GM23338 (cell line): ENCODE results near the gene RFC3. TPM values are rescaled to one million over a fixed set of nuclear protein-coding genes. Genes with fewer than 3 reads are reported as not detected.
"Not testable (repeated sequence)": the region's sequence is repeated elsewhere in the genome, so short reads cannot be mapped to it uniquely, and the experiment has no call there.

ENCODE experiments used
- ATAC-seq: fragments of 200-7000 bp; cut with Tn5 transposase; 3 replicates; pipeline ENCODE4 v1.9.1; 2020
- DNase-seq: peaks from one replicate; pipeline ENCODE4 v3.0.0-alpha.2; 2015; ENCODE audit warnings: low spot score
- H2AFZ ChIP-seq: fragments of 200-600 bp; sonication (generic); 2 replicates; pipeline ENCODE4 v1.8.0; 2016; ENCODE audit warnings: antibody characterized with exemption, mild to moderate bottlenecking, moderate library complexity
- H3F3A ChIP-seq: fragments of 200-600 bp; sonication (generic); replicated peaks from 2 replicates; pipeline ENCODE4 v1.8.0; 2017; ENCODE audit warnings: antibody characterized with exemption, mixed run types, low read depth
- H3K27ac ChIP-seq: fragments of 200-600 bp; sonication (generic); 2 replicates; pipeline ENCODE4 v1.6.1; 2016; ENCODE audit warnings: low read depth
- H3K27me3 ChIP-seq: fragments of 200-600 bp; sonication (generic); 2 replicates; pipeline ENCODE4 v1.8.0; 2016; ENCODE audit warnings: mild to moderate bottlenecking, mixed run types, moderate library complexity; ENCODE audit not compliant: insufficient read depth
- H3K36me3 ChIP-seq: fragments of 200-600 bp; sonication (generic); 2 replicates; pipeline ENCODE4 v1.8.0; 2016; ENCODE audit warnings: mild to moderate bottlenecking; ENCODE audit not compliant: insufficient read depth
- H3K4me1 ChIP-seq: fragments of 200-600 bp; sonication (generic); 2 replicates; pipeline ENCODE4 v1.8.0; 2016; ENCODE audit warnings: mild to moderate bottlenecking, moderate library complexity; ENCODE audit not compliant: insufficient read depth
- H3K4me2 ChIP-seq: fragments of 200-600 bp; sonication (generic); 2 replicates; pipeline ENCODE4 v1.7.1; 2017; ENCODE audit warnings: mixed run types
- H3K4me3 ChIP-seq: fragments of 200-600 bp; sonication (generic); 2 replicates; pipeline ENCODE4 v1.6.1; 2016; ENCODE audit warnings: mixed run types
- H3K79me2 ChIP-seq: fragments of 200-600 bp; sonication (generic); replicated peaks from 2 replicates; pipeline ENCODE4 v1.8.0; 2017; ENCODE audit warnings: mild to moderate bottlenecking; ENCODE audit not compliant: insufficient read depth
- H3K9me2 ChIP-seq: fragments of 200-600 bp; sonication (generic); 2 replicates; pipeline ENCODE4 v1.8.0; 2017; ENCODE audit not compliant: insufficient read depth
- H4K20me1 ChIP-seq: fragments of 200-600 bp; sonication (generic); replicated peaks from 2 replicates; pipeline ENCODE4 v1.8.0; 2017; ENCODE audit warnings: mild to moderate bottlenecking; ENCODE audit not compliant: insufficient read depth
- H3K27ac Mint-ChIP-seq: 2 replicates; pipeline ENCODE4 v1.8.0; 2020; ENCODE audit warnings: inconsistent platforms, mild to moderate bottlenecking, moderate library complexity, mixed read lengths
- H3K27me3 Mint-ChIP-seq: 3 replicates; pipeline ENCODE4 v1.8.0; 2022; ENCODE audit warnings: low read depth, mild to moderate bottlenecking, moderate library complexity, mixed read lengths, inconsistent platforms; ENCODE audit not compliant: insufficient read depth, poor library complexity
- H3K36me3 Mint-ChIP-seq: 3 replicates; pipeline ENCODE4 v1.8.0; 2021; ENCODE audit warnings: low read depth, mild to moderate bottlenecking, inconsistent platforms, moderate library complexity, mixed read lengths
- H3K4me1 Mint-ChIP-seq: 3 replicates; pipeline ENCODE4 v1.8.0; 2020; ENCODE audit warnings: mild to moderate bottlenecking, inconsistent platforms, mixed read lengths
- H3K4me3 Mint-ChIP-seq: 3 replicates; pipeline ENCODE4 v1.8.0; 2021; ENCODE audit warnings: moderate library complexity, mild to moderate bottlenecking, inconsistent platforms, mixed read lengths
- H3K9me3 Mint-ChIP-seq: 3 replicates; pipeline ENCODE4 v1.8.0; 2020; ENCODE audit warnings: moderate library complexity, mild to moderate bottlenecking, inconsistent platforms, mixed read lengths
- CREB1 ChIP-seq: fragments of 250-450 bp; sonication (Bioruptor Pico); IDR thresholded peaks from 2 replicates; pipeline ENCODE4 v1.5.0; 2020; ENCODE audit warnings: low read depth, mild to moderate bottlenecking, moderate library complexity
- ETS1 ChIP-seq: IDR thresholded peaks from 2 replicates; pipeline ENCODE4 v1.6.1; 2016; ENCODE audit warnings: antibody characterized with exemption
- EZH2 ChIP-seq: fragments of 200-600 bp; sonication (generic); IDR thresholded peaks from one replicate; pipeline ENCODE4 v1.8.0; 2017; ENCODE audit warnings: antibody characterized with exemption, mild to moderate bottlenecking, low read depth; ENCODE audit not compliant: unreplicated experiment
- EZH2phosphoT487 ChIP-seq: fragments of 200-600 bp; sonication (generic); IDR thresholded peaks from one replicate; pipeline ENCODE4 v1.8.1; 2018; ENCODE audit warnings: antibody characterized with exemption; ENCODE audit not compliant: unreplicated experiment
- JUNB ChIP-seq: IDR thresholded peaks from one replicate; pipeline ENCODE4 v1.6.1; 2016; ENCODE audit warnings: antibody characterized with exemption; ENCODE audit not compliant: unreplicated experiment
- POLR2AphosphoS5 ChIP-seq: IDR thresholded peaks from 2 replicates; pipeline ENCODE4 v1.6.1; 2016; ENCODE audit warnings: antibody characterized with exemption, low read depth
- STAT1 ChIP-seq: IDR thresholded peaks from one replicate; pipeline ENCODE4 v1.6.1; 2016; ENCODE audit warnings: antibody characterized with exemption; ENCODE audit not compliant: unreplicated experiment
- ZNF114 ChIP-seq: fragments of 250-450 bp; sonication (Bioruptor Pico); IDR thresholded peaks from 2 replicates; pipeline ENCODE4 v1.5.0; 2020; ENCODE audit warnings: mild to moderate bottlenecking, moderate library complexity
- ZNF331 ChIP-seq: fragments of 250-450 bp; sonication (Bioruptor Pico); IDR thresholded peaks from 2 replicates; pipeline ENCODE4 v1.5.0; 2020; ENCODE audit warnings: low read depth, mild to moderate bottlenecking, moderate library complexity
- polyA plus RNA-seq: library from polyadenylated mRNA; unstranded; fragments of >200 nt; fragmentation: Nextera tagmentation; extraction: Ambion mirVana; gene quantifications from 2 replicates; pipeline ENCODE4 v1.2.1, GENCODE V29; 2016
- total RNA-seq: library from RNA; depleted of rRNA; stranded (reverse); fragments of >200 nt; shearing (Covaris generic); gene quantifications from 2 replicates; pipeline ENCODE4 v1.2.3, GENCODE V29; 2014
- TF ChIP-seq, protein P1 (sequence below): IDR thresholded peaks from one replicate; pipeline ENCODE4 v1.6.1; 2018; ENCODE audit warnings: antibody characterized with exemption; ENCODE audit not compliant: unreplicated experiment
- TF ChIP-seq, protein P2 (sequence below), 2 experiments: fragments of 200-600 bp in 1 of 2; sonication (generic) in 1 of 2; conservative IDR thresholded peaks; 2 replicates each; pipeline versions ENCODE4 v1.5.1 to v1.6.1; 2016 to 2017; ENCODE audit warnings: antibody characterized with exemption in 2 of 2, low read depth in 2 of 2, mild to moderate bottlenecking in 2 of 2, moderate library complexity in 1 of 2

RFC3 gene
- total and polyA plus RNA-seq, 2 experiments from 2014 or later, result 48.7 to 75.5 TPM

DNA sequence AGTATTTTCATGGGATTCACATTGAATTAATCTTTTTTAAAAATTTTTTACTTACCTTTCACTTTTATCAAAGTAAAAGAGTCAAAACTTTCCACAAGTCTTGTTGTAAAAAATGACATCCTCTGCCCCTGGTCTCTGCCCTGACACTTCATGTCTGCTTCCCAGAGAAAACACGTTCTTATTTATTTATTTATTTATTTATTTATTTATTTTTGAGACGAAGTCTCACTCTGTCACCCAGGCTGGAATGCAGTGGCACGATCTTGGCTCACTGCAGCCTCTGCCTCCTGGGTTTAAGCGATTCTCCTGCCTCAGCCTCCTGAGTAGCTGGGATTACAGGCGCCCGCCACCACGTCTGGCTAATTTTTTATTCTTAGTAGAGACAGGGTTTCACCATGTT is 5.1 kb upstream of the RFC3 start:
- not testable (repeated sequence) for H2AFZ ChIP-seq, ATAC-seq, H3K36me3 Mint-ChIP-seq, H3K27me3 Mint-ChIP-seq, H3K4me2 ChIP-seq, H3K27ac ChIP-seq, H3K27me3 ChIP-seq, DNase-seq, H3K4me1 Mint-ChIP-seq, H3K4me3 ChIP-seq, H3K79me2 ChIP-seq, H3K9me3 Mint-ChIP-seq, H4K20me1 ChIP-seq, H3K4me1 ChIP-seq, H3K9me2 ChIP-seq, H3K4me3 Mint-ChIP-seq, H3K36me3 ChIP-seq, H3F3A ChIP-seq, H3K27ac Mint-ChIP-seq

GRCh38 chr13:33815011-33815550 is 2.9 kb upstream of the RFC3 start:
- DNase-seq, result no peak
- H3K4me3 ChIP-seq, result no peak overlapping the region
- no peaks in the 10 kb centered on the region for H3K27me3 ChIP-seq
- H3K27ac ChIP-seq, result no peak overlapping the region
- Mint-ChIP-seq H3K4me3 (no peak overlapping the region), H3K36me3 (0 out of 3 replicates have a peak, but pooled peaks cover 6% of the 10 kb centered on the region), H3K9me3 (no peaks in the 10 kb centered on the region; the same call in 2 of the 3 replicates), H3K4me1 (peaks cover 4% of the 10 kb centered on the region; the same call in 1 of the 3 replicates), H3K27ac (no peak overlapping the region), H3K27me3 (peaks cover 9% of the 10 kb centered on the region)
- H3K79me2 ChIP-seq, result peaks cover 21% of the 10 kb centered on the region
- H3F3A ChIP-seq, result no peaks in the 10 kb centered on the region
- no peaks in the 10 kb centered on the region for H3K36me3 ChIP-seq
- H2AFZ ChIP-seq, result no peak overlapping the region
- H3K9me2 ChIP-seq, result no peaks in the 10 kb centered on the region
- ATAC-seq, result no peak
- H3K4me2 ChIP-seq, result no peak overlapping the region
- H3K4me1 ChIP-seq, result no peaks in the 10 kb centered on the region; the same call in 1 of the 2 replicates
- no peaks in the 10 kb centered on the region for H4K20me1 ChIP-seq
- TF ChIP-seq ETS1 (no peak), EZH2phosphoT487 (no peak), ZNF331 (no peak), STAT1 (no peak), JUNB (no peak), EZH2 (no peak), ZNF114 (CRISPR knock-in tag) (no peak), POLR2AphosphoS5 (no peak), CREB1 (CRISPR knock-in tag) (no peak)
- TF ChIP-seq, protein P1, sequence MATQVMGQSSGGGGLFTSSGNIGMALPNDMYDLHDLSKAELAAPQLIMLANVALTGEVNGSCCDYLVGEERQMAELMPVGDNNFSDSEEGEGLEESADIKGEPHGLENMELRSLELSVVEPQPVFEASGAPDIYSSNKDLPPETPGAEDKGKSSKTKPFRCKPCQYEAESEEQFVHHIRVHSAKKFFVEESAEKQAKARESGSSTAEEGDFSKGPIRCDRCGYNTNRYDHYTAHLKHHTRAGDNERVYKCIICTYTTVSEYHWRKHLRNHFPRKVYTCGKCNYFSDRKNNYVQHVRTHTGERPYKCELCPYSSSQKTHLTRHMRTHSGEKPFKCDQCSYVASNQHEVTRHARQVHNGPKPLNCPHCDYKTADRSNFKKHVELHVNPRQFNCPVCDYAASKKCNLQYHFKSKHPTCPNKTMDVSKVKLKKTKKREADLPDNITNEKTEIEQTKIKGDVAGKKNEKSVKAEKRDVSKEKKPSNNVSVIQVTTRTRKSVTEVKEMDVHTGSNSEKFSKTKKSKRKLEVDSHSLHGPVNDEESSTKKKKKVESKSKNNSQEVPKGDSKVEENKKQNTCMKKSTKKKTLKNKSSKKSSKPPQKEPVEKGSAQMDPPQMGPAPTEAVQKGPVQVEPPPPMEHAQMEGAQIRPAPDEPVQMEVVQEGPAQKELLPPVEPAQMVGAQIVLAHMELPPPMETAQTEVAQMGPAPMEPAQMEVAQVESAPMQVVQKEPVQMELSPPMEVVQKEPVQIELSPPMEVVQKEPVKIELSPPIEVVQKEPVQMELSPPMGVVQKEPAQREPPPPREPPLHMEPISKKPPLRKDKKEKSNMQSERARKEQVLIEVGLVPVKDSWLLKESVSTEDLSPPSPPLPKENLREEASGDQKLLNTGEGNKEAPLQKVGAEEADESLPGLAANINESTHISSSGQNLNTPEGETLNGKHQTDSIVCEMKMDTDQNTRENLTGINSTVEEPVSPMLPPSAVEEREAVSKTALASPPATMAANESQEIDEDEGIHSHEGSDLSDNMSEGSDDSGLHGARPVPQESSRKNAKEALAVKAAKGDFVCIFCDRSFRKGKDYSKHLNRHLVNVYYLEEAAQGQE, result no peak
- TF ChIP-seq, protein P2, sequence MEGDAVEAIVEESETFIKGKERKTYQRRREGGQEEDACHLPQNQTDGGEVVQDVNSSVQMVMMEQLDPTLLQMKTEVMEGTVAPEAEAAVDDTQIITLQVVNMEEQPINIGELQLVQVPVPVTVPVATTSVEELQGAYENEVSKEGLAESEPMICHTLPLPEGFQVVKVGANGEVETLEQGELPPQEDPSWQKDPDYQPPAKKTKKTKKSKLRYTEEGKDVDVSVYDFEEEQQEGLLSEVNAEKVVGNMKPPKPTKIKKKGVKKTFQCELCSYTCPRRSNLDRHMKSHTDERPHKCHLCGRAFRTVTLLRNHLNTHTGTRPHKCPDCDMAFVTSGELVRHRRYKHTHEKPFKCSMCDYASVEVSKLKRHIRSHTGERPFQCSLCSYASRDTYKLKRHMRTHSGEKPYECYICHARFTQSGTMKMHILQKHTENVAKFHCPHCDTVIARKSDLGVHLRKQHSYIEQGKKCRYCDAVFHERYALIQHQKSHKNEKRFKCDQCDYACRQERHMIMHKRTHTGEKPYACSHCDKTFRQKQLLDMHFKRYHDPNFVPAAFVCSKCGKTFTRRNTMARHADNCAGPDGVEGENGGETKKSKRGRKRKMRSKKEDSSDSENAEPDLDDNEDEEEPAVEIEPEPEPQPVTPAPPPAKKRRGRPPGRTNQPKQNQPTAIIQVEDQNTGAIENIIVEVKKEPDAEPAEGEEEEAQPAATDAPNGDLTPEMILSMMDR (conservative IDR thresholded peaks at IDR 0.05; ENCODE audit: low read depth in 2 of 2), result no peak
